Uterus (tissue), 4 donors: ENCODE results near the gene PMIS2. TPM values are rescaled to one million over a fixed set of nuclear protein-coding genes. Genes with fewer than 3 reads are reported as not detected.

Experiments used
- DNase-seq, 2 donors: peaks; one replicate each; pipeline ENCODE4 v3.0.0-alpha.2; 2019 to 2020
- H3K27ac ChIP-seq, 2 donors: fragments of 200-600 bp; sonication (generic); 1 replicate in 1 of 2; 2 replicates in 1 of 2; pipeline ENCODE4 v1.5.1; 2016 to 2018
- H3K27me3 ChIP-seq, 2 donors: fragments of 200-600 bp; sonication (generic); one replicate each; pipeline ENCODE4 v1.5.1; 2018 to 2019; ENCODE audit warnings: control low read depth in 1 of 2
- H3K36me3 ChIP-seq, 2 donors: fragments of 200-600 bp; sonication (generic); one replicate each; pipeline ENCODE4 v1.5.1; 2019; ENCODE audit warnings: control low read depth in 1 of 2
- H3K4me1 ChIP-seq, 2 donors: fragments of 200-600 bp; sonication (generic); one replicate each; pipeline ENCODE4 v1.5.1; 2018 to 2019; ENCODE audit warnings: control low read depth in 1 of 2
- H3K4me3 ChIP-seq, 2 donors: fragments of 200-600 bp; sonication (generic); 1 replicate in 1 of 2; 2 replicates in 1 of 2; pipeline ENCODE4 v1.5.1; 2018 to 2019; ENCODE audit warnings: mild to moderate bottlenecking in 1 of 2
- H3K9me3 ChIP-seq, 2 donors: fragments of 200-600 bp; sonication (generic); one replicate each; pipeline ENCODE4 v1.5.1; 2019; ENCODE audit warnings: control low read depth in 1 of 2
- CTCF ChIP-seq, 4 experiments: fragments of 200-600 bp in 2 of 4; fragments of 450-650 bp in 2 of 4; sonication (generic) in 2 of 4; IDR thresholded peaks; one replicate each; pipeline ENCODE4 v1.5.1; 2016 to 2019; ENCODE audit warnings: antibody characterized with exemption in 4 of 4, mild to moderate bottlenecking in 2 of 4, moderate library complexity in 1 of 4
- POLR2A ChIP-seq, 2 donors: fragments of 450-650 bp; IDR thresholded peaks; one replicate each; pipeline ENCODE4 v1.6.1; 2016; ENCODE audit warnings: antibody characterized with exemption in 2 of 2, mild to moderate bottlenecking in 1 of 2, moderate library complexity in 1 of 2
- intact Hi-C: fragments of 100-400 bp; cut with DNase I; formaldehyde crosslinking; loops from one replicate; pipeline ENCODE4 v1.15.1; 2023; ENCODE audit warnings: low total_unique reads
- total RNA-seq, 4 donors: library from RNA; depleted of rRNA in 3 of 4; stranded (reverse); fragments of >200 nt in 3 of 4; gene quantifications; one replicate each; pipeline versions ENCODE4 v1.1.0 to v1.2.4, GENCODE V29; 2014 to 2023
- donor health status: DM: yes; HTN: yes; CAD: no.

Gene PMIS2
- total RNA-seq = not detected

- no peak for DNase-seq
- Histone ChIP-seq H3K4me3 (no peak within 1 kb of the TSS), H3K27me3 (no peaks in the 10 kb centered on the region), H3K36me3 (no peaks in the 10 kb centered on the region), H3K27ac (no peak within 1 kb of the TSS), H3K4me1 (no peaks in the 10 kb centered on the region), H3K9me3 (no peaks in the 10 kb centered on the region)
- intact Hi-C loops = no loop called here
- no peak for TF ChIP-seq CTCF (IDR thresholded peaks at IDR 0.05)
- TF ChIP-seq POLR2A (IDR thresholded peaks at IDR 0.05) = no peak
Measured at GRCh38 chr19:35585848-35586247, at the start of gene PMIS2. PMIS2 (plus strand) TSS chr19:35586173; CDS start chr19:35586260, 87 bp downstream.

DNA sequence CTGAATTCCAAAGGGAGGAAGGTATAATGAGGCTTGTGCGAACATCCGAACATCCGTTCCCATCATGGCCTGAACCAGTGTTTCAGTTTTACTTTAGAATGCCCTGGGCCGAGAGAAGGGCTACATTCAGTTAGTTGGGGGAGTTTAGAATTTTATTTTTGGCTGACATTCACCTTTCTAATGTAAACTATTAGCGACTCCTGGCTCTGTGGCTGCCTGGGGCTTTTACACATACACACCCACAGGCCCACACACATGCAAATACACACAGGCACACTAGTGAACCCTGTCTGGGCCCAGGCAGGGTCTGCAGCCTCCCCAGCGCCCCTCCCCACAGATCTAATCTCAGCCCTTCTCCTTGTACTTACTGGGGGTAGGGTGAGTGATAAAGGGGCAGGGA, 46.7 kb upstream of the PMIS2 start:
- Histone ChIP-seq H3K27me3 (no peaks in the 10 kb centered on the region), H3K27ac (no peak overlapping the region), H3K36me3 (no peaks in the 10 kb centered on the region), H3K9me3 (no peaks in the 10 kb centered on the region), H3K4me3 (no peak overlapping the region), H3K4me1 (peaks cover 0 to under 1% of the 10 kb centered on the region in 2 donors)
- DNase-seq = no peak
- no peak for TF ChIP-seq POLR2A (IDR thresholded peaks at IDR 0.05)
- TF ChIP-seq CTCF (IDR thresholded peaks at IDR 0.05) = no peak
- intact Hi-C loops = no loop called here

DNA sequence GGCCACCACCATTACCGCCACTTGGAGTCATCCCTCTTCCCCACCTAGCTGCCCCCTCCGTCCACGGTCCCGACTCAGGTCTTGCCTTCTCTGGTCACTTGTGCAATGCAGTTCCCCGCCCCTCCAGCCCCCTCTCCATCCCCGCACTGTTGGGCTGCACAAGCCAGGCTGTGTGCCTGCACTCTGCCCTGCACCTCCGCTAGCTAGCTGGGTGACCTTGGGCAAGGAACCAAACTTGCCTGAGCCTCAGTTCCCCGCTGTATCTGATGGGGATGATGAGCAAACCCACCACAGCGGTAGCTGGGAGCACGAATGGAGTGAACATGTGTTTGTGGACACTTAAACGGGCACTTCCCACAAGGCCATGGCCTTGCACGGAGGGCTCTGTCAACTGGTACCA, 46.1 kb upstream of the PMIS2 start:
- no peak for DNase-seq
- intact Hi-C loops = loop anchor here (10.0 kb wide), 1 partner anchor 175 kb away; the partner anchor contains the start of gene KMT2B
- Histone ChIP-seq H3K4me1 (peaks cover 0 to 5% of the 10 kb centered on the region in 2 donors), H3K9me3 (no peaks in the 10 kb centered on the region), H3K36me3 (no peaks in the 10 kb centered on the region), H3K27me3 (no peaks in the 10 kb centered on the region), H3K4me3 (no peak overlapping the region), H3K27ac (no peak overlapping the region)
- TF ChIP-seq CTCF (IDR thresholded peaks at IDR 0.05) (no peak), POLR2A (IDR thresholded peaks at IDR 0.05) (no peak)

- Histone ChIP-seq H3K9me3 (no peaks in the 10 kb centered on the region), H3K36me3 (no peaks in the 10 kb centered on the region), H3K27me3 (no peaks in the 10 kb centered on the region), H3K4me3 (no peak overlapping the region), H3K4me1 (peaks cover 0 to 5% of the 10 kb centered on the region in 2 donors), H3K27ac (no peak overlapping the region)
- DNase-seq = no peak
- intact Hi-C loops = loop anchor here (10.0 kb wide), 1 partner anchor 174 kb away; the partner anchor contains the start of gene KMT2B
- no peak for TF ChIP-seq POLR2A (IDR thresholded peaks at IDR 0.05)
- TF ChIP-seq CTCF (IDR thresholded peaks at IDR 0.05) = no peak
Measured at GRCh38 chr19:35540356-35540927, 45.5 kb upstream of the PMIS2 start.

GRCh38 chr19:35542209-35542608, 43.8 kb upstream of the PMIS2 start:
- intact Hi-C loops = loop anchor here (10.0 kb wide), 1 partner anchor 173 kb away; the partner anchor contains the start of gene KMT2B
- TF ChIP-seq CTCF (IDR thresholded peaks at IDR 0.05) (no peak), POLR2A (IDR thresholded peaks at IDR 0.05) (no peak)
- Histone ChIP-seq H3K9me3 (no peaks in the 10 kb centered on the region), H3K4me1 (peaks cover 0 to 15% of the 10 kb centered on the region in 2 donors), H3K36me3 (no peaks in the 10 kb centered on the region), H3K27me3 (no peaks in the 10 kb centered on the region), H3K27ac (no peak overlapping the region), H3K4me3 (no peak overlapping the region)
- DNase-seq = no peak
